NCI-H2107 treated with DMSO at 0.1 percent for 48 hours (cell line): Measurements from ENCODE around the gene SPAAR.
A peak's percentile ranks its signal among the peaks of the same experiment; 100 is the strongest.
"Not testable (repeated sequence)": the region's sequence is repeated elsewhere in the genome, so short reads cannot be mapped to it uniquely, and the experiment has no call there.

Source experiments
- DNase-seq: peaks from one replicate; lab custom pipeline; 2025; ENCODE audit not compliant: unreplicated experiment; lab: John Stamatoyannopoulos, UW

The SPAAR gene

GRCh38 chr9:35903049-35903448 lies 6.2 kb upstream of the SPAAR start:
- peak; percentile 48 for DNase-seq

GRCh38 chr9:35904338-35904737 lies 5.0 kb upstream of the SPAAR start:
- DNase-seq = no peak

DNA sequence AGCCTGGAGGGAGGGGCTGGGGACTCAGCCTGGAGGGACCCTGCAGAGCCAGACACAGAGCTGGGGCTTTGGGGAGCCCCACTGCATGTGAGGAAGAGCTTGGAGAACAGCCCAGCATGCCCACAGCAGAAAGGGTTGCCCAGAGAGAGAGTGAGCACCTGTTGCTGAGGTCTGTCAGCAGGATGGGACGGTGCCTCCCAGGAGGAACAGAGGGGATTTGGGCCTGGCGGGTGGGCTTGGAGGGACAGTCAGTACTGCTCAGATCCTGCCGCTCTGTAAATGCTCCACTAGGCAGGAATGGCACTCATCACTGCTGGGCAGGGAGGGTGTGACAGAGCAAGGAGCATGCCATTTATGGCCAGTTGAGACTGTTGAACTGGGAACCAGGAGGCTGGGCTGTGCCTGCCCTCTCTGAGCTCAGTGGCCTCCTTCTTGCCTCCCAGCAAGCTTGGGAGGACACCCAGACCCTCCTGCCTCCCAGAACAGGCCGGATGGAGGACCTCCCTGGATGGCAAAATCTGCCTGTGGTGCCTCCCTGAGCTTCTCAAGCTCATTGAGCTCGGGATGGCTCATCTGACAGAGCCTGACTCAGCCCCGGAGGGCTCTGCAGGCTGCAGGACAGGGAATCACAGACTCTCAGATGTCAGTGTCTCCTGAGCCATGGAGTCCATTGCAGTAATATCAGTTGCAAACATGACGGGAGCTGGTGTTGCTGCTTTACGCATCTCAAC lies 4.1 kb upstream of the SPAAR start:
- no peak for DNase-seq

DNA sequence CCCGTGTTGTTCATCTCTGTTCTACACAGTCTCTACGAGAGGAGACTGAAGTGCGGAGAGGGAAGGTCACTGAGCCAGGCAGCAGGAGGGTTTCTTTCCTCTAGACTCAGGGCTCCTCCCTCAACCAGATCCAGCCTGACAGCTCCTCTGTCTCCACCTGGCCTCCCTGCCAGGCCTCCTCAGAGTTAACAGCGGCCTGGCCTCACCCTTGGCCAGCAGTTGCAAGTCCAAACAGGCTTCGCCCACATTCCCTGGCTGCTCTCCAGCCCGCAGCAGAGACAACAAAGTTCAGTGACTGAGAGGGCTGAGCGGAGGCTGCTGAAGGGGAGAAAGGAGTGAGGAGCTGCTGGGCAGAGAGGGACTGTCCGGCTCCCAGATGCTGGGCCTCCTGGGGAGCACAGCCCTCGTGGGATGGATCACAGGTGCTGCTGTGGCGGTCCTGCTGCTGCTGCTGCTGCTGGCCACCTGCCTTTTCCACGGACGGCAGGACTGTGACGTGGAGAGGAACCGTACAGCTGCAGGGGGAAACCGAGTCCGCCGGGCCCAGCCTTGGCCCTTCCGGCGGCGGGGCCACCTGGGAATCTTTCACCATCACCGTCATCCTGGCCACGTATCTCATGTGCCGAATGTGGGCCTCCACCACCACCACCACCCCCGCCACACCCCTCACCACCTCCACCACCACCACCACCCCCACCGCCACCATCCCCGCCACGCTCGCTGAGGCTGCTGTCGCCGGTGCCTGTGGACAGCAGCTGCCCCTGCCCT lies 3.2 kb upstream of the SPAAR start, which contains the start of gene HRCT1:
TSS of gene HRCT1 (plus strand) at position 291 of the 768 bp plus-strand sequence. CDS start at position 377, 86 bp downstream.
- DNase-seq = peak; percentile 51

- DNase-seq = no peak
Measured at GRCh38 chr9:35906923-35907699, 2.2 kb upstream of the SPAAR start.

GRCh38 chr9:35907711-35908503 lies 1.4 kb upstream of the SPAAR start:
- peak; percentile 48 for DNase-seq

GRCh38 chr9:35908504-35909125 lies 675 bp upstream of the SPAAR start:
- DNase-seq = no peak

DNA sequence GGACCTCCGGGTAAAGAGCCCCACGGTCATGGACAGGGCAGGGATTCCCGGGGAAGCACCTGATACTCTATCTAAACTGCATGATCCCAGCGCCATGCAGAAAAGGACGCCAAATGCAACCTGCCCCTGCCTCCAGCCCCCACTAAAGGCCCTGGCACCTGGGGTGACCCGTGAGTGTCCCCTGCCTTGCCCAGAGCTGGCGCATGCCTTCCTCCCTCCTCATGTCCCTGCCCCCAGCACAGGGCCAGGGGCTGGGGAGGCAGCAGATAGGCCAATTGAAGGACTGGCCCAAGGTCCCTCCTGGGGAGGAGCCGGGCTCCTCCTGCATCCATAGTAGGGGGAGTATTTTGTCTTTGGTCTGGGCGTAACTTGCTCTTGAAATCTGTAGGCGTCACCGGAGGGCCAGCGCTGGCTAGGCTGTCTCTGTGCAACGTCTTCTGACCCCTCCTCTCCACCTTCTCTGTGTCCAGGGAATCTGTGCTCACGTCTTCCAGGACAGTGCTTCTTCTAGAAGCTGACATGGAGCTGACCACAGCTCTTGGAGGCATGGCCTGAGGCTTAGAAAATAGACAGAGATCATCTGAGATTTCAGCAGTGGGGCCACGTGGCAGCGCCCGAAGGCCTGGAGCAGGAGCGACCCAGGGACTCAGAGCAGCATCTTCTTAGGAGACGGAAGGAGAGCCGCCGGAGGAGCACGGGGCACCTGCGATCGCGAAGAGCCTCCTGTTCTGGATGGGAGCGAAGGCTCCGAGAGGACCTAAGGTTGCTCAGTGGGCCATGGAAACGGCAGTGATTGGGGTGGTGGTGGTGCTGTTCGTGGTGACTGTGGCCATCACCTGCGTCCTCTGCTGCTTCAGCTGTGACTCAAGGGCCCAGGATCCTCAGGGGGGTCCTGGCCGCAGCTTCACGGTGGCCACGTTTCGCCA lies 660 bp downstream of the SPAAR start:
- DNase-seq = no peak

DNA sequence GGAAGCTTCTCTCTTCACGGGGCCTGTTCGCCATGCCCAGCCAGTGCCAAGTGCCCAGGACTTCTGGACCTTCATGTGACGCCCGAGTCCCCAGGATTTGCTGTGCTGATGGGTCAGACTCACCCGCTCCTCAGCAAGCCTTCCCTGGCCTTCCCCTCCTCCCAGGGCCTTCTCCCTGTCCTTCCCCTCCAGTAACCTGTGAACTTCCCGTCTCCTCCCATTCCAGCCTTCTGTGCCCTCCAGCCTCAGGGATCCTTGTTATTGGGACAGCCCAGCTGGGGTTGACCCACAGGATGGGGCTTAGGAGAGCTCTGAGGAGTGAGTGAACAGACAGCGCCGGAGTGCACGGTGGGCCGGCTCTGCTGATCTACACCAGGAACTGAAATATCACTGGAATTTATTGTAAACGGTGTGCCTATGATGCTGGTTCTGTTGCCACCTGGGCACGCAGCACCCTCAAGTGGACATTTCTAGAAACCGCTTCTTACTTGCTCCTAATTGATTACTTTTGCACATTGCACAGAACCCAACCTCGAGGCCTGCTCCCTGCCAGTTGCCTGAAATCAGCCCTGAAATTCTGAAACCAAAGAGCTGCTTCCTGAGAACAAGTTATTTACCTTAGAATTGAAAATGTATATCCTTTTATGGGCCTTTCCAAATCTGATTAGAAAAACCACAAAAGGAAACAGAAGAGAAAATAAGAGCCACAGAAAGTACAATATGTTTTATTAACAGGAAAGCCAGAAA lies 1.5 kb downstream of the SPAAR start:
- peak; percentile 53 for DNase-seq

DNA sequence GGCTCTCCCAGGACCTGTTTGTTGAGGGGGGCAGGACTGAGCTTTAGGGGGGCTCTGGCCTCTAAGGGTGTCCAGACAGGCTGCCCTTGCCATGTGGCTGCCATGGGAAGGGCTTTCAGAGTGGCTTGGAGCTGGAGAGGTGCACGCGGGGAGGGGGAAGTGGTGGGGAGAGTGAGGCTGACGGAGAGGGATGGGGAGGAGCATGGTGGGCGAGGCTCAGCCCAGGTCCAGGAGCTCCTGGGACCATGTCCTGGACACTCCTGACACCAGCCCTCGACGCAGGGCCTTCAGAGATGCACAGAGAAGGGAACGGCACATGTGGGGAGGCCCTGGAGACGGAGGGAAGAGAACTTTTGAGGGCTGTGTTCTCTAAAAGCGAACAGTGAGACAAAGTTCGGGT lies 2.4 kb downstream of the SPAAR start:
- no peak for DNase-seq

DNA sequence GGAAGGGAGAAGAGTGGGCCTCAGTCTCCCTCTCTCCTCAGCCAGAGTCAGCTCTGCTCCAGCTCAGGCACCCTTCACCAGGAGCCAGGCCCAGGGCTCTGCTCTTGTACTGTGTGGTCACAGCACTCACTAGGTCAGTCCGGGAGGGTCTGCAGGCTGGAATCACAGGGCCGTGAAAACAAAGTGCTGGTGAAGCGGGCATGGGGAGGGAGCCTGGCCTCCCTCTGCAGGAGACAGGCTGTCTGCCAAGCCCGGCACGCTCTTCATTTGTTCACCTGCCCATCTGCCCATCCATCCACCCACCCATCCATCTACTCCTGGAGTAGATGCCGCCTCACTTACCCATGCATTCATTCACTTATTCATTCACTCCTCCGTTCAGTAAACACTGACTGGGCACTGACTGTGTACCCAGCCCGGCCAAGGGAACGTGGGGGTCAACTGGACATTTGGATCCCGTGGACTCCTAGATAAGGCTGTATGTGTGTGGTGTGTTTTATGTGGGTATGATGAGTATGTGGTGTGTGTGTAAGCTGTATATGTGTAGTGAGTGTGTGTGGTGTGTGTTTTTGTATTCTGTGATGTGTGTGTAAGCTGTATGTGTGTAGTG lies 3.6 kb downstream of the SPAAR start:
- DNase-seq = no peak

DNA sequence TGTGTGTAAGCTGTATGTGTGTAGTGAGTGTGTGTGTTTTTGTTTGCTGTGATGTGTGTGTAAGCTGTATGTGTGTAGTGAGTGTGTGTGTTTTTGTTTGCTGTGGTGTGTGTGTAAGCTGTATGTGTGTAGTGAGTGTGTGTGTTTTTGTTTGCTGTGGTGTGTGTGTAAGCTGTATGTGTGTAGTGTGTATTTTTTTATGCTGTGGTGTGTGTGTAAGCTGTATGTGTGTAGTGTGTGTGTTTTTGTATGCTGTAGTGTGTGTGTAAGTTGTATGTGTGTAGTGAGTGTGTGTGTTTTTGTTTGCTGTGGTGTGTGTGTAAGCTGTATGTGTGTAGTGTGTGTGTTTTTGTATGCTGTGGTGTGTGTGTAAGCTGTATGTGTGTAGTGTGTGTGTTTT lies 4.1 kb downstream of the SPAAR start:
- not testable (repeated sequence) for DNase-seq

DNA sequence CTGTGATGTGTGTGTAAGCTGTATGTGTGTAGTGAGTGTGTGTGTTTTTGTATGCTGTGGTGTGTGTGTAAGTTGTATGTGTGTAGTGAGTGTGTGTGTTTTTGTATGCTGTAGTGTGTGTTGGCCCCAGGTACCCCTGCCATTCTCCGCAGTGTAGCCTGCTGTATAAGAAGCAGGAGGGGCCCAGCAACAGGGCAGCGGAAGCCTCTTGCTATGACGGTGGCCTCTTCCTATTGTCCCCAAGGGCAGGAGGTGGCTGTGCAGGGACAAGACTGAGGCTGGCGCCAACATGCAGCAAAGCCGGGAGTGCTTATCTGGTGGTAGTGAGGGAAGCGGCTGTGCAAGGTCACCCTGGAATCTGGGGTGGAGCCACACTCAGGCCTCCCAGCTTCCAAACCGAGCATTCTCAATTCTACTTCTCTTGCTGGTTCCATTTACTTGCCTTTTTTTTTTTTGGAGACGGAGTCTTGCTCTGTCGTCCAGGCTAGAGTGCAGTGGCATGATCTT lies 5.1 kb downstream of the SPAAR start:
- DNase-seq = no peak

DNA sequence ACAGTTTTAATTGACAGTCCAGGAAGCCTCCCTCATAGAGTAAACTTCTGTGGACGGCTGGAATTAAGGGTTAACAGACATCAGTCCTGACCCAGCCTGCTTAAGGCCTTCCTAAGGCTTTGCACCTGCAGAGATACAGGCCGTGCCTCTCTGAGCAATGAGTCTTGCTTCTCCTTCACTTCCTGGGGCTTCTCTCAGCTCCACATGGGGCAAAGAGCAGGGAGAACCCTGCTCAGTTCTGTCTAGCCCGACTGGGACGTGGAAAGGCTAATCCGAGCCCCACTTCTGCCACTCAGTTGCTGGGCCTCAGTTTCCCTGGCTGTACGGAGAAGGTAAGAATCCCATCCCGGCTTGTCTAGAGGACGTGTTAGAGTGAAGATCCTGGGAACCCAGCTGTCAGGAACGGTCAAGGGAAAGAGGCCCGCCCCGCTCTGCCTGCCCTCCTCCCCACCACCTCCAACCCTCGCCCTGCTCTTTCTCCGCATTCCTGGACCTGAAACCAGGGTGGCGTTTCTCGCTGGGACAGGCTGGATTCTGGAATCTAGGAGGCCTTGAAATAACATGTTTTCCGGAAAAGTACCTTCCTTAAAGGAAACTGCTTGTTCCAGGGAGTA lies 6.5 kb downstream of the SPAAR start:
- no peak for DNase-seq

- no peak for DNase-seq
Measured at GRCh38 chr9:35917261-35917660, 8.0 kb downstream of the SPAAR start.

GRCh38 chr9:35918780-35919179 lies 9.5 kb downstream of the SPAAR start:
- no peak for DNase-seq

DNA sequence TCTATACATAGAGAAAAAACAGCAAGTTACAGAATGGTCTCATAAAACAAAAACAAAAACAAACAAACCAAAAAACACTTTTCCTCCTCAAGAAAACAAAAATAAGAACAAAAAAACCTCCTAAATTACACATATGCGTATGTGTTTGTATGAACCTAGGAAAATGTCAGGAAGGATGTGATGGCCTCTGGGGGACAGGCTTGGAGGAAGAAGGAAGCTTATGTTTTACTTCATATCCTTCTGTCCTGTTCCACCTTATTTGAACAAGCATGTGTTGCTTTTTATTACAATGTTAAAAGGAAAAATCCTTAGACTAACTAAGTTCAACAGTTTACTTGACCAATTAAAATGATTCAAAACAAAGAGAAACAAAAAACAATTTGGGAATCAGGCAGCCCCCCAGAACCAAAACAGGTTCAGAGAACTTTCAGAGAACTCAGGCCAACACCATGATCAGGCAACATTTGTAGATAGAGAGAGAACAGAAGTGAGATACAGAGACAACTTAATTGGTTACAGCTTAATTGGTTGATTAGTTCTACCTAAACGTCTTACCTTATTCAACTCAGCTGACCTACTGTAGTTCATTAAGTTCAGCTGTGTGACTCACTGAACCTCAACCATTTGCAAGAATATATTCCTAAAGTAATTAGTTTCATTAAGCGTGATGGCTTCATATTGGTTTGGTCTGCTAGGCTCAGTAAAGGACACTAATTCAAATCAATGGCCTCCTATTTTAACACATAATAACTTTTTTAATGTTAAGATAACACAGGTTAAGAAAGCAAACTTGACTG lies 10.1 kb downstream of the SPAAR start:
- DNase-seq = no peak
